Measurements from ENCODE around the gene COMMD9.

- TF ChIP-seq, protein P1, sequence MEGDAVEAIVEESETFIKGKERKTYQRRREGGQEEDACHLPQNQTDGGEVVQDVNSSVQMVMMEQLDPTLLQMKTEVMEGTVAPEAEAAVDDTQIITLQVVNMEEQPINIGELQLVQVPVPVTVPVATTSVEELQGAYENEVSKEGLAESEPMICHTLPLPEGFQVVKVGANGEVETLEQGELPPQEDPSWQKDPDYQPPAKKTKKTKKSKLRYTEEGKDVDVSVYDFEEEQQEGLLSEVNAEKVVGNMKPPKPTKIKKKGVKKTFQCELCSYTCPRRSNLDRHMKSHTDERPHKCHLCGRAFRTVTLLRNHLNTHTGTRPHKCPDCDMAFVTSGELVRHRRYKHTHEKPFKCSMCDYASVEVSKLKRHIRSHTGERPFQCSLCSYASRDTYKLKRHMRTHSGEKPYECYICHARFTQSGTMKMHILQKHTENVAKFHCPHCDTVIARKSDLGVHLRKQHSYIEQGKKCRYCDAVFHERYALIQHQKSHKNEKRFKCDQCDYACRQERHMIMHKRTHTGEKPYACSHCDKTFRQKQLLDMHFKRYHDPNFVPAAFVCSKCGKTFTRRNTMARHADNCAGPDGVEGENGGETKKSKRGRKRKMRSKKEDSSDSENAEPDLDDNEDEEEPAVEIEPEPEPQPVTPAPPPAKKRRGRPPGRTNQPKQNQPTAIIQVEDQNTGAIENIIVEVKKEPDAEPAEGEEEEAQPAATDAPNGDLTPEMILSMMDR (IDR thresholded peaks at IDR 0.05): no peak
- TF ChIP-seq EZH2 (IDR thresholded peaks at IDR 0.05): no peak
These were observed 26.8 kb upstream of the COMMD9 start for GRCh38 chr11:36316049-36316448.
